Endothelial cell of umbilical vein (primary cell): ENCODE data around the gene TMCC3. TPM values are rescaled to one million over a fixed set of nuclear protein-coding genes. Genes with fewer than 3 reads are reported as not detected.
A peak's percentile ranks its signal among the peaks of the same experiment; 100 is the strongest.

ENCODE experiments used
- BruUV-seq: library from RNA; stranded (reverse); fragments of 400-500 nt; replicated peaks from 2 replicates; lab custom pipeline; 2021; lab: Mats Ljungman, UMichigan
- CTCF ChIA-PET: fragments of 300-600, 350-600 bp; sonication (Branson Sonifier 250); formaldehyde crosslinking; loops from one replicate; lab custom pipeline; 2021; ENCODE audit warnings: antibody characterized with exemption, inconsistent platforms; lab: Charles Lee
- POLR2A ChIA-PET: fragments of 300-600, 350-600 bp; sonication (Branson Sonifier 250); formaldehyde crosslinking; loops from one replicate; lab custom pipeline; 2021; ENCODE audit warnings: antibody characterized with exemption, inconsistent platforms; lab: Charles Lee
- DNase-seq: peaks from one replicate; pipeline ENCODE4 v3.0.0-alpha.2; 2011; ENCODE audit warnings: low read depth, low spot score
- FAIRE-seq: peaks from 2 replicates; lab custom pipeline; 2011; peaks lifted over from hg19 to GRCh38; lab: Jason Lieb, UNC
- H2AFZ ChIP-seq: 2 replicates; pipeline ENCODE4 v1.6.0; 2012; ENCODE audit warnings: low read depth, low read length, control low read depth, inconsistent platforms
- H3K27ac ChIP-seq: 2 replicates; pipeline ENCODE4 v1.5.1; 2011; ENCODE audit warnings: low read depth, mild to moderate bottlenecking, control low read depth, low read length, moderate library complexity; ENCODE audit not compliant: insufficient read depth
- H3K27me3 ChIP-seq, 2 experiments: 2 replicates each; pipeline versions ENCODE4 v1.6.0 to v1.6.1; 2011; ENCODE audit warnings: low read length in 2 of 2, mixed read lengths in 1 of 2; ENCODE audit not compliant: control insufficient read depth in 2 of 2, insufficient read depth in 2 of 2
- H3K36me3 ChIP-seq, 2 experiments: 2 replicates in 1 of 2; 3 replicates in 1 of 2; pipeline ENCODE4 v1.5.1; 2011; ENCODE audit warnings: low read length in 2 of 2, mild to moderate bottlenecking in 1 of 2, moderate library complexity in 1 of 2; ENCODE audit not compliant: control insufficient read depth in 2 of 2, insufficient read depth in 2 of 2; ENCODE audit errors: extremely low read depth in 1 of 2
- H3K4me1 ChIP-seq: 3 replicates; pipeline ENCODE4 v1.5.1; 2011; ENCODE audit warnings: mild to moderate bottlenecking, low read length; ENCODE audit not compliant: control insufficient read depth, insufficient read depth; ENCODE audit errors: extremely low read depth
- H3K4me2 ChIP-seq: 2 replicates; pipeline ENCODE4 v1.6.1; 2011; ENCODE audit warnings: low read length, control low read depth, mixed read lengths; ENCODE audit not compliant: insufficient read depth
- H3K4me3 ChIP-seq, 3 experiments: fragments of 200-600 bp in 1 of 3; sonication (generic), shearing (Covaris generic) in 1 of 3; replicated peaks in 1 of 3; 2 replicates each; pipeline ENCODE4 v1.5.1; 2011 to 2016; ENCODE audit warnings: control low read depth in 3 of 3, low read length in 3 of 3, mild to moderate bottlenecking in 2 of 3, inconsistent platforms in 1 of 3, low read depth in 1 of 3, moderate library complexity in 1 of 3; ENCODE audit not compliant: insufficient read depth in 1 of 3
- H3K79me2 ChIP-seq: 2 replicates; pipeline ENCODE4 v1.6.0; 2012; ENCODE audit warnings: low read length, inconsistent platforms; ENCODE audit not compliant: control insufficient read depth, insufficient read depth
- H3K9ac ChIP-seq: replicated peaks from 2 replicates; pipeline ENCODE3; 2011; ENCODE audit warnings: low read length, control low read depth; ENCODE audit not compliant: insufficient read depth; ENCODE audit errors: extremely low read depth
- H3K9me1 ChIP-seq: replicated peaks from 3 replicates; pipeline ENCODE4 v1.6.0; 2011; ENCODE audit warnings: mild to moderate bottlenecking, low read length; ENCODE audit not compliant: control insufficient read depth, insufficient read depth; ENCODE audit errors: extremely low read depth
- H3K9me3 ChIP-seq: replicated peaks from 2 replicates; pipeline ENCODE4 v1.5.1; 2012; ENCODE audit warnings: low read length, inconsistent platforms; ENCODE audit not compliant: control insufficient read depth, insufficient read depth
- H4K20me1 ChIP-seq: replicated peaks from 2 replicates; pipeline ENCODE3; 2011; ENCODE audit warnings: mild to moderate bottlenecking, low read length; ENCODE audit not compliant: control insufficient read depth, insufficient read depth; ENCODE audit errors: extremely low read depth
- EZH2 ChIP-seq: IDR thresholded peaks from 2 replicates; pipeline ENCODE4 v1.6.1; 2012; ENCODE audit warnings: borderline replicate concordance, low read depth, mild to moderate bottlenecking, moderate library complexity, low read length, inconsistent platforms; ENCODE audit not compliant: severe bottlenecking
- FOS ChIP-seq: IDR thresholded peaks from 2 replicates; pipeline ENCODE4 v1.6.1; 2011; ENCODE audit warnings: mild to moderate bottlenecking, low read length, moderate library complexity, borderline replicate concordance; ENCODE audit not compliant: insufficient read depth
- GATA2 ChIP-seq: IDR thresholded peaks from 2 replicates; pipeline ENCODE4 v1.7.0; 2011; ENCODE audit warnings: low read depth, mild to moderate bottlenecking, moderate library complexity, mixed read lengths, low read length; ENCODE audit not compliant: insufficient read length, insufficient read depth
- JUN ChIP-seq: IDR thresholded peaks from 2 replicates; pipeline ENCODE4 v1.6.1; 2011; ENCODE audit warnings: borderline replicate concordance, low read depth; ENCODE audit not compliant: insufficient read length, insufficient read depth
- MYC ChIP-seq: IDR thresholded peaks from one replicate; pipeline ENCODE4 v1.6.1; 2011; ENCODE audit warnings: mild to moderate bottlenecking, low read depth, low read length
- POLR2A ChIP-seq: IDR thresholded peaks from 2 replicates; pipeline ENCODE4 v1.6.1; 2012; ENCODE audit warnings: low read depth, mild to moderate bottlenecking, control low read depth, low read length
- POLR2AphosphoS5 ChIP-seq: IDR thresholded peaks from 2 replicates; pipeline ENCODE4 v1.6.1; 2012; ENCODE audit warnings: low read depth, mild to moderate bottlenecking, control low read depth, low read length, moderate library complexity; ENCODE audit not compliant: insufficient read depth
- dilution Hi-C: fragments of 300-500 bp; cut with MboI; formaldehyde crosslinking; loops from one replicate; pipeline ENCODE4 v1.15.0; 2019; ENCODE audit warnings: low sequenced_read_pairs; ENCODE audit not compliant: extremely low pct_ligation_motif_present
- intact Hi-C: fragments of 100-400 bp; cut with micrococcal nuclease; formaldehyde crosslinking; loops from one replicate; pipeline ENCODE4 v1.10.0; 2022
- polyA plus RNA-seq, 4 experiments: library from polyadenylated mRNA; depleted of rRNA in 3 of 4; stranded (reverse) in 3 of 4; unstranded in 1 of 4; fragments of >200 nt; gene quantifications; 2 replicates each; pipeline versions ENCODE4 v1.2.1 to v1.2.3, GENCODE V29; 2011 to 2012; ENCODE audit warnings: missing spikeins in 1 of 4
- total RNA-seq: library from RNA; stranded (reverse); gene quantifications from 2 replicates; pipeline ENCODE4 v1.2.3, GENCODE V29; 2021
- TF ChIP-seq, protein P1 (sequence below): IDR thresholded peaks from 2 replicates; pipeline ENCODE4 v1.6.1; 2011; ENCODE audit not compliant: insufficient read depth, insufficient read length
- TF ChIP-seq, protein P2 (sequence below), 2 donors: IDR thresholded peaks; 1 replicate in 1 of 2; 2 replicates in 1 of 2; pipeline ENCODE4 v1.5.1; 2011; ENCODE audit warnings: low read length in 2 of 2, mild to moderate bottlenecking in 2 of 2, moderate library complexity in 2 of 2, control low read depth in 1 of 2, inconsistent platforms in 1 of 2, low read depth in 1 of 2; ENCODE audit not compliant: insufficient read depth in 1 of 2; ENCODE audit errors: extremely low read depth in 1 of 2

TMCC3 gene
- total and polyA plus RNA-seq, 2 donors (not counting 3 experiments of a cell fraction or from before 2014, with no cell fraction given), result 13.5 to 30.4 TPM

DNA sequence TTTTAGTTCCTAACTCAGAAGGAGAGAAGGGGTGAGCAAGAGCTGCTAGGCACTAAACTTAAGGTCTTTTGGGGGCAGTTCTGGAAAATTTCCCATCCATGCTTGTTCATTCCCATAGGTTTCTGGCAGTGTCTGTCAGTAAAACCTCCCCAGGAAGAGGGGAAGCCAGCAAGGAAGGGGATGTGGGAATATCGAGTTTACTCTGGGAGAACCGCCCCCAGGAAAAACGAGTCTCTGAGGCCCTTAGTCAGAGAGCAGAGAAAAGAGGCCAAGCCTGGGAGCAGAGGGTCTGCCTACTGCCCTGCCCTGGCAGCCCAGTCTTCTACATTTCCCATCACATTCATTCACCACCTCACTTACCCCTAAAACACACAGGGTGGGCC, 55.9 kb downstream of the TMCC3 start:
- peaks cover 54% of the 10 kb centered on the region for H3K4me1 ChIP-seq
- H3K9me3 ChIP-seq, result no peaks in the 10 kb centered on the region
- no peak for TF ChIP-seq GATA2
- TF ChIP-seq POLR2AphosphoS5, result no peak
- no peak for TF ChIP-seq JUN
- TF ChIP-seq POLR2A, result no peak
- no peak for TF ChIP-seq FOS
- TF ChIP-seq, protein P1, sequence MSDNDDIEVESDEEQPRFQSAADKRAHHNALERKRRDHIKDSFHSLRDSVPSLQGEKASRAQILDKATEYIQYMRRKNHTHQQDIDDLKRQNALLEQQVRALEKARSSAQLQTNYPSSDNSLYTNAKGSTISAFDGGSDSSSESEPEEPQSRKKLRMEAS, result no peak
- TF ChIP-seq, protein P2, sequence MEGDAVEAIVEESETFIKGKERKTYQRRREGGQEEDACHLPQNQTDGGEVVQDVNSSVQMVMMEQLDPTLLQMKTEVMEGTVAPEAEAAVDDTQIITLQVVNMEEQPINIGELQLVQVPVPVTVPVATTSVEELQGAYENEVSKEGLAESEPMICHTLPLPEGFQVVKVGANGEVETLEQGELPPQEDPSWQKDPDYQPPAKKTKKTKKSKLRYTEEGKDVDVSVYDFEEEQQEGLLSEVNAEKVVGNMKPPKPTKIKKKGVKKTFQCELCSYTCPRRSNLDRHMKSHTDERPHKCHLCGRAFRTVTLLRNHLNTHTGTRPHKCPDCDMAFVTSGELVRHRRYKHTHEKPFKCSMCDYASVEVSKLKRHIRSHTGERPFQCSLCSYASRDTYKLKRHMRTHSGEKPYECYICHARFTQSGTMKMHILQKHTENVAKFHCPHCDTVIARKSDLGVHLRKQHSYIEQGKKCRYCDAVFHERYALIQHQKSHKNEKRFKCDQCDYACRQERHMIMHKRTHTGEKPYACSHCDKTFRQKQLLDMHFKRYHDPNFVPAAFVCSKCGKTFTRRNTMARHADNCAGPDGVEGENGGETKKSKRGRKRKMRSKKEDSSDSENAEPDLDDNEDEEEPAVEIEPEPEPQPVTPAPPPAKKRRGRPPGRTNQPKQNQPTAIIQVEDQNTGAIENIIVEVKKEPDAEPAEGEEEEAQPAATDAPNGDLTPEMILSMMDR (IDR thresholded peaks at IDR 0.05; ENCODE audit: extremely low read depth in 1 of 2, insufficient read depth in 1 of 2, low read depth in 1 of 2, low read length in 2 of 2), result no peak
- TF ChIP-seq EZH2, result no peak
- TF ChIP-seq MYC, result no peak
- no peak for FAIRE-seq
- no peak overlapping the region for H3K4me3 ChIP-seq
- BruUV-seq, result no TSS peak
- H3K4me2 ChIP-seq, result no peak overlapping the region
- H3K79me2 ChIP-seq, result peaks cover 20% of the 10 kb centered on the region
- no peaks in the 10 kb centered on the region for H3K27me3 ChIP-seq
- ChIA-PET POLR2A (interaction anchor here (0.6 kb wide), 1 partner anchor 631 kb away, joined by 3 read pairs; no protein-coding TSS in a partner anchor), CTCF (interaction anchor here (1.4 to 1.5 kb wide), 2 partner anchors 10 to 29 kb away, joined by 4 to 8 read pairs; no protein-coding TSS in a partner anchor)
- no peaks in the 10 kb centered on the region for H4K20me1 ChIP-seq
- no peak overlapping the region for H3K9ac ChIP-seq
- peak overlapping the region; percentile 0 for H3K27ac ChIP-seq
- H3K36me3 ChIP-seq, result no peaks in the 10 kb centered on the region
- dilution Hi-C loops, result no loop called here
- intact Hi-C loops, result loop anchor here (5.0 kb wide), 1 partner anchor 168 kb away; no protein-coding TSS in a partner anchor
- DNase-seq, result peak; percentile 24
- H2AFZ ChIP-seq, result no peak overlapping the region
- H3K9me1 ChIP-seq, result no peaks in the 10 kb centered on the region
